ENCODE results near the gene RPRML.
"Not testable (repeated sequence)": the region's sequence is repeated elsewhere in the genome, so short reads cannot be mapped to it uniquely, and the experiment has no call there.

DNA sequence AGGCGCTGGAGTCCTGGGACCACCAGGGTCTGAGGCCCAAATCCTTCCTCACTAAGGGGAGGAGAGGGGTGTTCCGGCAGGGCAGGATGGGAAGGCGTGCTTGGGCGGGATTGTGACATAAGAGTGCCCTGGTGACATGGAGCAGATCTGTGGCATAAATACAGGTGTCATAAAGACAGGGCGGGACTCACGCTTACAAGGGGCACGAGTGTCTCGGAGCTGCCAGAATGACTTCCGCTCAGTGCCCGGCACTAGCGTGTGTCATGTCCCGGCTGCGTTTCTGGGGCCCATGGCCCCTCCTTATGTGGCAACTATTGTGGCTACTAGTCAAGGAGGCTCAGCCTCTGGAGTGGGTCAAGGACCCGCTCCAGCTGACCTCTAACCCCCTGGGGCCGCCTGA, 37.9 kb upstream of the RPRML start:
- TF ChIP-seq ZNF384 (IDR thresholded peaks at IDR 0.05); HDGF (IDR thresholded peaks at IDR 0.05; ENCODE audit: borderline replicate concordance); SUZ12 (IDR thresholded peaks at IDR 0.05); LEF1 (IDR thresholded peaks at IDR 0.05; ENCODE audit: borderline replicate concordance); SP1 (IDR thresholded peaks at IDR 0.05); FOXM1 (IDR thresholded peaks at IDR 0.05; ENCODE audit: borderline replicate concordance); ELF4 (IDR thresholded peaks at IDR 0.05): not testable (repeated sequence)
- TF ChIP-seq, protein P1, sequence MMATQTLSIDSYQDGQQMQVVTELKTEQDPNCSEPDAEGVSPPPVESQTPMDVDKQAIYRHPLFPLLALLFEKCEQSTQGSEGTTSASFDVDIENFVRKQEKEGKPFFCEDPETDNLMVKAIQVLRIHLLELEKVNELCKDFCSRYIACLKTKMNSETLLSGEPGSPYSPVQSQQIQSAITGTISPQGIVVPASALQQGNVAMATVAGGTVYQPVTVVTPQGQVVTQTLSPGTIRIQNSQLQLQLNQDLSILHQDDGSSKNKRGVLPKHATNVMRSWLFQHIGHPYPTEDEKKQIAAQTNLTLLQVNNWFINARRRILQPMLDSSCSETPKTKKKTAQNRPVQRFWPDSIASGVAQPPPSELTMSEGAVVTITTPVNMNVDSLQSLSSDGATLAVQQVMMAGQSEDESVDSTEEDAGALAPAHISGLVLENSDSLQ (IDR thresholded peaks at IDR 0.05): not testable (repeated sequence)
